Natural killer cell (primary cell): ENCODE results near the gene SLC2A9. TPM values are rescaled to one million over a fixed set of nuclear protein-coding genes. Genes with fewer than 3 reads are reported as not detected.

Source experiments
- ATAC-seq, 3 donors: fragments of 150-1000 bp in 2 of 3; fragments of 200-7000 bp in 1 of 3; cut with Tn5 transposase; 1 replicate in 1 of 3; 2 replicates in 2 of 3; pipeline ENCODE4 v1.10.0; 2021; ENCODE audit warnings: mild to moderate bottlenecking in 2 of 3, moderate library complexity in 2 of 3
- DNase-seq, 2 donors: peaks; one replicate each; pipeline versions ENCODE4 v3.0.0 to v3.0.0-alpha.2; 2013 to 2021; ENCODE audit warnings: mixed read lengths in 1 of 2
- H3K27ac ChIP-seq: one replicate; pipeline ENCODE4 v1.5.1; 2013; ENCODE audit warnings: mild to moderate bottlenecking, low read length
- H3K27me3 ChIP-seq: one replicate; pipeline ENCODE4 v1.6.1; 2013; ENCODE audit warnings: low read length; ENCODE audit not compliant: control insufficient read depth, insufficient read depth
- H3K36me3 ChIP-seq: one replicate; pipeline ENCODE4 v1.6.1; 2013; ENCODE audit warnings: low read length; ENCODE audit not compliant: control insufficient read depth, insufficient read depth
- H3K4me1 ChIP-seq: one replicate; pipeline ENCODE4 v1.6.1; 2013; ENCODE audit warnings: low read length; ENCODE audit not compliant: control insufficient read depth, insufficient read depth
- H3K4me3 ChIP-seq: one replicate; pipeline ENCODE4 v1.5.1; 2013; ENCODE audit warnings: low read length
- H3K9me3 ChIP-seq: one replicate; pipeline ENCODE4 v1.6.1; 2013; ENCODE audit warnings: low read length; ENCODE audit not compliant: control insufficient read depth, insufficient read depth
- H3K27ac Mint-ChIP-seq, 2 donors: one replicate each; pipeline ENCODE4 v1.8.0; 2022; ENCODE audit warnings: mild to moderate bottlenecking in 2 of 2, mixed read lengths in 2 of 2, moderate library complexity in 1 of 2
- H3K27me3 Mint-ChIP-seq, 2 donors: one replicate each; pipeline ENCODE4 v1.8.0; 2022; ENCODE audit warnings: low read depth in 2 of 2, mixed read lengths in 2 of 2
- H3K36me3 Mint-ChIP-seq: one replicate; pipeline ENCODE4 v1.8.0; 2022; ENCODE audit warnings: mixed read lengths
- H3K4me1 Mint-ChIP-seq, 2 donors: one replicate each; pipeline ENCODE4 v1.8.0; 2022; ENCODE audit warnings: mixed read lengths in 2 of 2
- H3K4me3 Mint-ChIP-seq: one replicate; pipeline ENCODE4 v1.8.0; 2022; ENCODE audit warnings: mild to moderate bottlenecking, moderate library complexity, mixed read lengths
- H3K9me3 Mint-ChIP-seq, 2 donors: one replicate each; pipeline ENCODE4 v1.8.0; 2022; ENCODE audit warnings: mixed read lengths in 2 of 2
- WGBS: methylation state at CpG from one replicate; pipeline ENCODE4 v1.1.7; 2013; ENCODE audit warnings: missing lambda C conversion rate; ENCODE audit not compliant: insufficient coverage; 5-methylcytosine and 5-hydroxymethylcytosine counted together
- intact Hi-C: fragments of 100-400 bp; cut with micrococcal nuclease; formaldehyde crosslinking; loops from one replicate; pipeline ENCODE4 v1.14.2; 2022
- total RNA-seq, 4 donors: library from RNA; stranded (reverse); fragments of 120-200 nt in 1 of 4; gene quantifications; one replicate each; pipeline versions ENCODE4 v1.2.3 to v1.2.4, GENCODE V29; 2013 to 2022
- TF ChIP-seq, protein P1 (sequence below): fragments of 200-600 bp; IDR thresholded peaks from one replicate; pipeline ENCODE4 v1.8.0; 2022; ENCODE audit warnings: antibody characterized with exemption

The SLC2A9 gene
- total RNA-seq, 3 donors from 2014 or later (not counting 1 experiment from before 2014, with no cell fraction given), result 1.5 to 5.5 (median 3.9) TPM

GRCh38 chr4:9832640-9833039 is 188.7 kb downstream of the SLC2A9 start:
- Mint-ChIP-seq H3K4me1 (no peaks in the 10 kb centered on the region), H3K27me3 (peaks cover 0 to 14% of the 10 kb centered on the region in 2 donors), H3K4me3 (no peak overlapping the region), H3K27ac (no peak overlapping the region), H3K9me3 (no peaks in the 10 kb centered on the region), H3K36me3 (no peaks in the 10 kb centered on the region)
- Histone ChIP-seq H3K4me3 (no peak overlapping the region), H3K27me3 (no peaks in the 10 kb centered on the region), H3K27ac (no peak overlapping the region), H3K9me3 (no peaks in the 10 kb centered on the region), H3K4me1 (no peaks in the 10 kb centered on the region), H3K36me3 (no peaks in the 10 kb centered on the region)
- no peak for DNase-seq
- intact Hi-C loops, result no loop called here
- no peak for ATAC-seq
- TF ChIP-seq, protein P1, sequence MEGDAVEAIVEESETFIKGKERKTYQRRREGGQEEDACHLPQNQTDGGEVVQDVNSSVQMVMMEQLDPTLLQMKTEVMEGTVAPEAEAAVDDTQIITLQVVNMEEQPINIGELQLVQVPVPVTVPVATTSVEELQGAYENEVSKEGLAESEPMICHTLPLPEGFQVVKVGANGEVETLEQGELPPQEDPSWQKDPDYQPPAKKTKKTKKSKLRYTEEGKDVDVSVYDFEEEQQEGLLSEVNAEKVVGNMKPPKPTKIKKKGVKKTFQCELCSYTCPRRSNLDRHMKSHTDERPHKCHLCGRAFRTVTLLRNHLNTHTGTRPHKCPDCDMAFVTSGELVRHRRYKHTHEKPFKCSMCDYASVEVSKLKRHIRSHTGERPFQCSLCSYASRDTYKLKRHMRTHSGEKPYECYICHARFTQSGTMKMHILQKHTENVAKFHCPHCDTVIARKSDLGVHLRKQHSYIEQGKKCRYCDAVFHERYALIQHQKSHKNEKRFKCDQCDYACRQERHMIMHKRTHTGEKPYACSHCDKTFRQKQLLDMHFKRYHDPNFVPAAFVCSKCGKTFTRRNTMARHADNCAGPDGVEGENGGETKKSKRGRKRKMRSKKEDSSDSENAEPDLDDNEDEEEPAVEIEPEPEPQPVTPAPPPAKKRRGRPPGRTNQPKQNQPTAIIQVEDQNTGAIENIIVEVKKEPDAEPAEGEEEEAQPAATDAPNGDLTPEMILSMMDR, result no peak
- 96% methylated on average over 2 of the region's 2 CpGs for WGBS

- Histone ChIP-seq H3K27me3 (no peaks in the 10 kb centered on the region), H3K27ac (no peak overlapping the region), H3K36me3 (no peaks in the 10 kb centered on the region), H3K4me3 (no peak overlapping the region), H3K4me1 (no peaks in the 10 kb centered on the region), H3K9me3 (no peaks in the 10 kb centered on the region)
- Mint-ChIP-seq H3K27me3 (peaks cover 3 to 9% of the 10 kb centered on the region in 2 donors), H3K36me3 (no peaks in the 10 kb centered on the region), H3K27ac (no peak overlapping the region), H3K9me3 (no peaks in the 10 kb centered on the region), H3K4me1 (peaks cover 12 to 13% of the 10 kb centered on the region in 2 donors), H3K4me3 (no peak overlapping the region)
- TF ChIP-seq, protein P1, result no peak
- ATAC-seq (no peak), DNase-seq (no peak)
- no CpG with 5 or more reads among the region's 1 CpG for WGBS
- intact Hi-C loops, result no loop called here
Measured at GRCh38 chr4:9826551-9826950, 194.7 kb downstream of the SLC2A9 start.

DNA sequence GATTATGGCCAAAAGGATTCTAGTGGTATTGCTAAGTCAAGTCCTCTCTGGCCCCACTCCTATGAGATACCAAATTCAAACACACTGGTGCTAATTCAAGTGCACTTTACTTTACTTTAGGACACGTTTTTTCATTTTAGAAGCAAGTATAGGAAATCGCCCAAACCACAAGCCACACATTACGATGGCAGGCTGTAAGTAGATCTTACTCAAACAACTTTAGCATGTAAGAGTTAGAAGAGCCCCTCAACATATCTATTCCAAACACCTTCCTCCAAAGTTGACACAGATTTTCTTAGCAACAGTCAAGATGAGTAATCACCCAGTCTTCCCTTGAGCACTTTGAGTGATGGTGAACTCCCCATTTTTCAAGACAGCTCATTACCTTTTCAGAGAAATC is 196.2 kb downstream of the SLC2A9 start:
- H3K27ac Mint-ChIP-seq, result no peak overlapping the region
- intact Hi-C loops, result no loop called here
- H3K36me3 Mint-ChIP-seq, result no peaks in the 10 kb centered on the region
- H3K36me3 ChIP-seq, result no peaks in the 10 kb centered on the region
- H3K27me3 Mint-ChIP-seq, result peaks cover 3 to 9% of the 10 kb centered on the region in 2 donors
- peaks cover 12 to 13% of the 10 kb centered on the region in 2 donors for H3K4me1 Mint-ChIP-seq
- H3K9me3 Mint-ChIP-seq, result no peaks in the 10 kb centered on the region
- no peak overlapping the region for H3K4me3 Mint-ChIP-seq
- H3K27me3 ChIP-seq, result no peaks in the 10 kb centered on the region
- ATAC-seq (peak; percentile 30 to 55 (median 52)), DNase-seq (no peak)
- H3K4me1 ChIP-seq, result no peaks in the 10 kb centered on the region
- H3K27ac ChIP-seq, result no peak overlapping the region
- no peaks in the 10 kb centered on the region for H3K9me3 ChIP-seq
- TF ChIP-seq, protein P1, result no peak
- WGBS, result 0% methylated on average over 3 of the region's 3 CpGs
- no peak overlapping the region for H3K4me3 ChIP-seq

- peaks cover 9 to 16% of the 10 kb centered on the region in 2 donors for H3K27me3 Mint-ChIP-seq
- peaks cover 8% of the 10 kb centered on the region in 2 donors for H3K4me1 Mint-ChIP-seq
- ATAC-seq, result no peak
- no peaks in the 10 kb centered on the region for H3K9me3 ChIP-seq
- DNase-seq, result no peak
- no CpG with 5 or more reads among the region's 5 CpGs for WGBS
- no peak overlapping the region for H3K4me3 ChIP-seq
- no peaks in the 10 kb centered on the region for H3K36me3 ChIP-seq
- no peak overlapping the region for H3K27ac ChIP-seq
- TF ChIP-seq, protein P1, result no peak
- H3K36me3 Mint-ChIP-seq, result no peaks in the 10 kb centered on the region
- H3K27ac Mint-ChIP-seq, result no peak overlapping the region
- no peaks in the 10 kb centered on the region for H3K4me1 ChIP-seq
- intact Hi-C loops, result no loop called here
- H3K4me3 Mint-ChIP-seq, result no peak overlapping the region
- H3K9me3 Mint-ChIP-seq, result no peaks in the 10 kb centered on the region
- no peaks in the 10 kb centered on the region for H3K27me3 ChIP-seq
Measured at GRCh38 chr4:9820343-9820742, 201.0 kb downstream of the SLC2A9 start.
